Measurements from ENCODE around the gene CALML5.
A peak's percentile ranks its signal among the peaks of the same experiment; 100 is the strongest.

CALML5 gene

DNA sequence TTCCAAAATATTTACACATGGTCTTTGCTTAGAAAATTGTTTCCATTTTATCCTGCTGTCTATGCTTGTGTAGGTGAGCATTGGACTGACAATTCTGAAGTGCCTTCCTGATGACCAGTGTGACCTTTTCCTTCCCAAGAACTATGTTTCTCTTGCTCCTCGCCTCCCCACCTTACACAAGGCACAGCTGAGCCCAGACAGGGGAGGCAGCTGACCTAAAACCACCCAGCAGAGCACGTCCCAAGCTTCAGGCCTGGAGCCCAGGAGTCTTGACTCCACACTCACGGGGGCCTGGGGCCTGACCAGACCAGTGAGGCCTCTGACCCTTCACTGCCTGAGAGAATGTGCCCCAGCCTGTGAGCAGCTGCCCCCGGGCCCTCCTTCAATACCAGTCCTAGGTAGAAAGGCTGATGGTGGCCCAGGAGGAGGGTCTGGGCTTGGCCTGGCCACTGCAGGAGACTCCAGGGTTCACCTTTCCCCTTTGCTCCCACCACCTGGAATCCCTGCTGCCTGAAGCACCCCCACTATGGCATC, 7.0 kb downstream of the CALML5 start:
- H3K27ac ChIP-seq = peak overlapping the region in 1 of 21 experiments; percentile 24

GRCh38 chr10:5491477-5491876, 7.9 kb downstream of the CALML5 start:
- H3K27ac ChIP-seq = peak overlapping the region in 1 of 21 experiments; percentile 22

More for the DNA sequence above, 7.0 kb downstream of the CALML5 start:
- no peak overlapping the region for H3K4me3 ChIP-seq

GRCh38 chr10:5490698-5491464, 8.5 kb downstream of the CALML5 start:
- no peak overlapping the region for H3K27ac ChIP-seq

More at GRCh38 chr10:5491477-5491876, 7.9 kb downstream of the CALML5 start:
- H3K4me3 ChIP-seq = no peak overlapping the region

GRCh38 chr10:5490032-5490431, 9.3 kb downstream of the CALML5 start:
- no peak overlapping the region for H3K4me3 ChIP-seq
- no peak overlapping the region for H3K27ac ChIP-seq

More at GRCh38 chr10:5490698-5491464, 8.5 kb downstream of the CALML5 start:
- no peak overlapping the region for H3K4me3 ChIP-seq

DNA sequence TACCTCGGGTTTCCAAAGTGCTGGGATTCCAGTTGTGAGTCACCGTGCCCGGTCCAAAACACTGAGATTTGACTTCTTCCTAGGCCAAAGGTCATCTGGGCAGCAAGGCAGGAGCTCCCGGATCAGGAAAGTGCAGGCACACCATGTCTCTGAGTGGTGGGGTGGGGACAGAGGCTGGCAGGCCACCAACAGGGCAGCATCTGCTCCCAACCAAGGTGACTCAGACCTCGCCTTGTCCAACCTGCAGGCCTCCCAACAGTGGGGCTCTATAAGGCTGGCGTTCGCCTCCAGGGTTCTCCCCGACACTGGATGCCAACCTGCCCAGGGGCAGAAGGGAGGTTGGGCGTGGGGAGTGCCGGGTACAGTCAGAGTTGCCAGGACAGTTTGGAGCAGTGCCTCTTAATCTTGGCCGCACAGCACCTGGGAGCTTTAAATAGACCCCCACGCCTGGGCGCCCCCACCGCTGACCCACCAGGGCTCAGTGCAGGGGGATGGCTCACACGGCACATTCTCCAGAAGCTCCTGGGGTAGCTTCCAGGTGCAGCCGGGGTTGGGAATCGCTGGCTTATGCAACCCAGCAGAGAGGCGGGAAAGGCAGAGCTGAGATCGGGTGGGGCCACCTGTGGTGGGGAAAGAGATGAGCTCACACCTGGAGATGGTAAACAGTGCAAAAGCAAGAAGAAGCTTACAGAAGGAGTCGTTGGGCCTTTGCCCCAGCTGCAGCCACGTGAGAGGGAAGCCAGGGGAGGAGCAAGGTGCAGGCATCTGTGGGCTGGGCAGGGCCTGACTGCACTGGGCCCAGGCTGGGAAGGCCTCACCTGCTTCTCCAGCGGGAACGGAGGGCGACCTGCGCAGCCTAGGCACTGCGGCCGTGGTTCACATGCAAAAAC, 10.9 kb downstream of the CALML5 start:
- peak overlapping the region in 18 of 21 experiments; percentile 40 to 88 (median 77) for H3K27ac ChIP-seq

GRCh38 chr10:5486853-5487235, 12.5 kb downstream of the CALML5 start:
- Histone ChIP-seq H3K27ac (peak overlapping the region in 9 of 21 experiments; percentile 21 to 86 (median 63)), H3K4me3 (peak overlapping the region in 1 of 7 experiments; percentile 25)

More for the DNA sequence above, 10.9 kb downstream of the CALML5 start:
- H3K4me3 ChIP-seq = peak overlapping the region in 1 of 7 experiments; percentile 1

DNA sequence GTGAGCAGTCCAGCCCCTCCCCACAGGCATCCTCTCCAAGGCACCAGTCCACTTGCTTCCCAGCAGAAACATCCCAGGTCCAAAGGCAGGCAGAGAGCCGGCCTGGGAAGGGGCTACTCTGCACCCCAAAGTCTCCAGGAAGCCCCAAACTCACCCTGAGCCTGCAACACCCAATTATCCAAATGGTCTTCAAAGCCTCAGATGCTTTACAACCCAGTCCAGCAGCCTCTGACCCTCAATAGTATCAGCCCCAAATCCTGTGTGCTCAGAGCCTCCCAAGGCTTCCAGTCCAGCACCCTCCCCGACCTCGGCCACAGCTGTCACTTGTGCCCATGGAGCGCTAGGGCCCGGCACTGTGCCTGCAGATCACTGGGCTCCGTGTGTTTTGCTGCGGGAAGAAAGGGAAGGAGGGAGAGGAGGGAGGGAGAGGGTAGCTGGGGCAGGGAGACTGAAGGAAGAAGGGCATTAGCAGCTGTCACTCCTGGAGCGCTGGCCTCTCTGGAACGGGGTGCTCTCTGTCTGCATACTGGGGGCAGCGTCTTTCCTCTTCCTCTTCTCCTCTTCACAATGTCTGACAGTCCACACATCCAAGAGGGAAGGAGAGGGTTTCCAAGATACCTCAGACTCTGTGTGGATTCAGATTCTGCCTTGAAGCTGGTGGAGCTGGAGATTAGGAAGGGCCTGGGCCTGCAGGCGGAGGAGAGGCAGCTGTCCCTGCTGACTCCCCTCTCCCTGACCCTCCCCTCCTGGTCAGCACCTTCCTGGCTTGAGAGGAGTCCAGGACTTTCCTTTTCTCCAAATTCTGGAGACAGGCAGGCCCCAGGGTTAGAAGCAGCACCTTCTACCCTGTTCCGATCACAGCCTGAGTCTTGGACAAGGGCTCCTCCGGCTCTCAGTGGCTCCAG, 13.2 kb downstream of the CALML5 start:
- Histone ChIP-seq H3K4me3 (peak overlapping the region in 1 of 7 experiments; percentile 25), H3K27ac (peak overlapping the region in 8 of 21 experiments; percentile 21 to 86 (median 68))

GRCh38 chr10:5485290-5485689, 14.1 kb downstream of the CALML5 start:
- no peak overlapping the region for H3K27ac ChIP-seq
- H3K4me3 ChIP-seq = no peak overlapping the region

DNA sequence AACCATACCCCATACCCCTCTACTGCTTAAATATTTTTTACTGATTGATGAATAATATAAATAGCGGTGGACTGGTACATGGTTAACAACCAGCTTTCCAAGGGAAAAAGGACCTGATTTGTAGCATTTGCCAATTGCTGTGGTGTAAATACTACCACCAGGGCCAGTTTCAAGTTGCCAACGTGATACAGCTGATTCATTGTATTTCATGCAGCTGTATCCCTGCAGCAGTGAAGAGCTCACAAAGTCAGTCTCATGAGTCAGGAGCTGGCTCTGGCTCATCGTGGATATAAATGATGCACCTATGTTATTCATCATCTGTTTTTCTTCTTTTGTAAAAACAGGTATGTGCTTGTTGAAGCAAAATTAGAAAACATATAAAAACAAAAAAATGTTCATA, 15.2 kb downstream of the CALML5 start:
- Histone ChIP-seq H3K4me3 (no peak overlapping the region), H3K27ac (no peak overlapping the region)

GRCh38 chr10:5482016-5482415, 17.4 kb downstream of the CALML5 start:
- Histone ChIP-seq H3K27ac (no peak overlapping the region), H3K4me3 (no peak overlapping the region)

DNA sequence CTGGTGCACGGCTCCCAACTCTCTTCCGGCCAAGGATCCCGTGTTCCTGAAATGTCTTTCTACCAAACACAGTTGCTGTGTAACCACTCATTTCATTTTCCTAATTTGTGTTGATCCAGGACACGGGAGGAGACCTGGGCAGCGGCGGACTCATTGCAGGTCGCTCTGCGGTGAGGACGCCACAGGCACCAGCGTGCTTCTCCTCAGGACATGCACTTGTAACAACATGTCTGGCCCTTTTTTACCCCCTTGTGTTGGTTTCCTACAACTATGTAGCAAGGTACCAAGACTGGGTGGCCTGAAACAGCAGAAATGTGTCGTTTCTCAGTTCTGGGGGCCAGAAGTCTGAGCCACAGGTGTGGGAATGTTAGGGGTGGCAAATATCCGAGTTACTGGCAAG, 18.2 kb downstream of the CALML5 start:
- Histone ChIP-seq H3K27ac (no peak overlapping the region), H3K4me3 (no peak overlapping the region)

GRCh38 chr10:5480162-5480941, 19.0 kb downstream of the CALML5 start:
- H3K4me3 ChIP-seq = no peak overlapping the region
- H3K27ac ChIP-seq = no peak overlapping the region

DNA sequence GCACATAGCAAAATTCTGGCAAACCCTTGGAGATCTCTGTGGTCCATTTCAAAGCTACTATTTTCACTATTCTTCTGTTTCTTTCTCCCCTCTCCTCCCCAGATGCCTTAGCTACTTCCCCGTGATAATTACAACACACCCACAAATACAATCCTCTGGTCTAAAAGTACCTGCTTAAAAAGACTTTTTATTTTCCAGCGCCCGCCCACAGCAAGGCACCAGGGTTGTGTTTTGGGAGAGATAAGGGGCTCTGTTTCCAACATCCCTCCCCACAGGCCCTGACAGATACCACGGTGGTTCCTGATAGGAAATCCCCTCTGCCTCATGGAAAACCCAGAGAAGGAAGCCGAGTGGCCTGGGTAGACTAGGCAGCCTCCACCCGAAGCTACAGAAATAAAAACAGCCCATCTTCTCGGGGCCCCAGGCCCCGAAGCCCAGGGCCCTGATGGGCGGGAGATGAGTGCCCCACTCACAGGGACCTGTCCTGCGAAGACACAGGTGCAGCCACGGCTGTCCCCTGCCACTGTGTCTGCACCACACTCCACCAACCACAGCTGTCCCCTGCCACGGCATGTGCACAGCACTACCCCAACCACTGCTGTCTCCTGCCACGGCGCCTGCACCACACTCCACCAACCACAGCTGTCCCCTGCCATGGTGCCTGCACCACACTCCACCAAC, 19.7 kb downstream of the CALML5 start:
- no peak overlapping the region for H3K27ac ChIP-seq

GRCh38 chr10:5478694-5479305, 20.6 kb downstream of the CALML5 start:
- Histone ChIP-seq H3K4me3 (no peak overlapping the region), H3K27ac (no peak overlapping the region)

More for the DNA sequence above, 19.7 kb downstream of the CALML5 start:
- no peak overlapping the region for H3K4me3 ChIP-seq

DNA sequence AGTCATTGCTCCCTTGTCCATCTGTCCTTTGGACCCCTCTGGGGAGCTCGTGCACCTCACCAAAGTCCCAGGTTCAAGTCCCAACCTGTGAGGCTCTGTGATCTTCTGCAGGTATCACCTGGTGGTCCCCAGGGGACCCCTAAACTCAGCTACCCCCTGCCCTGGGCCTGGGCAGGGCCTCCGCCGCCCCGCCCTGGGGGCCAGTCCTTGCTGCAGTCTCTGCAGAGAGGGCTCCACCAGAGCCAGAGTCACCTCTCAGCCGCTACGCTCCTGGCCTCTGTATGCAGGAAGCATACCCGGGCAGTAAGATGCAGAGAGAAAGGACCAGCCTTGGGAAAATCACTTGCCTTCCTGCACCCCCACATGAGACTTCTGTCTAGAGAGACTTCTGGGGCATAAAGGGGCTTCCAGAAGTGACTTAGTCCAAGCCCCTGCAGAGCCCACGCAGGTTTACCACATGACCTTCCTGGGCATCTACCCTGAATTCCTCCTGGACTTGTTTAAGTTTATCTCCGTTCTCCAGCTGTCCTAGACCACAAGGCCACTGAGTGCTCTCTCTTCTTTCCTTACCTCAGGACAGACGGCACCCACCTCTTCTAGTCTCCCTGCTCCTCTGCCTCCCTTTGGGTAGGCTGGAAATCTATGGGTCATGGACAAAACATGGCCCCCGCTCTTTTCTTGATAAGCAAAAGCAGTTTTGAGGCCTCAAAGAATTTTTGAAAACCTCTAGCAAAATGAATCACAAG, 21.2 kb downstream of the CALML5 start:
- H3K4me3 ChIP-seq = no peak overlapping the region
- H3K27ac ChIP-seq = no peak overlapping the region

DNA sequence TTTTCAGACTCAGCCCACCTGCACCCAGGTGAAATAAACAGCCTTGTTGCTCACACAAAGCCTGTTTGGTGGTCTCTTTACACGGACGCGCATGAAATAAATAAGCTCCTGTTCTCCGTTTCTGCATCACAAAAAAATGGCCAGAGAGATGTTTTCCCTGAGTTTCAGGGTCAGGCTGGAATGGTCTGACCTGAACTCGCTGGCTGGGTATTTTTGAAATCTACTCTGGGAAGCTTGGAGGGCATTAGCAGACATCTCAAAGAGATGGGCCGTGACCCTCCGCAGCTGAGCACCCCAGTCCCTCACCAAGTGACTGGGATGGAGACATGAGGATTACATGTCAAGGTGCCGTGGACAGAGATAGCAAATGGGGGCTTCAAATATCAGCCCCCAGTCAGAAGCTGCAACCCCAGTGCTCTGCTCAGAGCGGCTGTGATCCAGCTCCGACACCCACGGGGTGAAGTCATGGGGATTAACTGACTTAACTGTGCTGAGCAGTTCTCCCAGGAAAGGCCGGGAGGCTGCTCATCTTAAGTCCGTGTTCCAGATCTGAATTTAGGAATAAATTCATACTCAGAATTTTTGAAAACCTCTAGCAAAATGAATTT, 22.3 kb downstream of the CALML5 start:
- Histone ChIP-seq H3K4me3 (no peak overlapping the region), H3K27ac (no peak overlapping the region)

Measured in skin epidermis (tissue), 12 donors.